Mucosa of descending colon (tissue), 3 donors: ENCODE measurements around the gene GLRA2. TPM values are rescaled to one million over a fixed set of nuclear protein-coding genes. Genes with fewer than 3 reads are reported as not detected.

Experiments
- ATAC-seq: fragments of 200-7000 bp; cut with Tn5 transposase; one replicate; pipeline ENCODE4 v1.9.1; 2020; ENCODE audit warnings: mild to moderate bottlenecking, moderate library complexity
- DNase-seq, 3 donors: peaks; one replicate each; pipeline ENCODE4 v3.0.0-alpha.2; 2020
- H3K36me3 ChIP-seq: fragments of 200-600 bp; one replicate; pipeline ENCODE4 v1.8.0; 2021; ENCODE audit warnings: low read depth, mild to moderate bottlenecking
- H3K4me1 ChIP-seq: fragments of 200-600 bp; one replicate; pipeline ENCODE4 v1.8.0; 2021; ENCODE audit warnings: low read depth, mild to moderate bottlenecking
- H3K4me3 ChIP-seq: fragments of 200-600 bp; one replicate; pipeline ENCODE4 v1.8.0; 2021; ENCODE audit warnings: mild to moderate bottlenecking
- H3K9me3 ChIP-seq: fragments of 200-600 bp; one replicate; pipeline ENCODE4 v1.8.0; 2021; ENCODE audit warnings: mild to moderate bottlenecking
- intact Hi-C, 2 donors: fragments of 100-400 bp; cut with DNase I in 1 of 2; cut with micrococcal nuclease in 1 of 2; formaldehyde crosslinking; loops; one replicate each; pipeline versions ENCODE4 v1.11.0 to v1.11.1; 2022; cut with DNase I, micrococcal nuclease
- total RNA-seq, 3 donors: library from RNA; stranded (reverse); fragmentation: NEBNext Ultra II Directional in 2 of 3; extraction: Animal tissue kit (Norgen Biotek cat#: 25700) in 2 of 3; gene quantifications; one replicate each; pipeline versions ENCODE4 v1.2.1 to v1.2.4, GENCODE V29; 2021 to 2023
- TF ChIP-seq, protein P1 (sequence below): fragments of 200-600 bp; IDR thresholded peaks from one replicate; pipeline ENCODE4 v1.8.0; 2022; ENCODE audit warnings: antibody characterized with exemption, mild to moderate bottlenecking
- donor health status: DM: no; HTN: no; CAD: no; lungs with moderate emphysema.
- donor health status: DM: no; HTN: no; CAD: no.
- donor health status: DM: no; HTN: yes; CAD: no.

GLRA2 gene
- total RNA-seq, 3 donors from 2014 or later = 0.57 to 3.2 (median 1.5) TPM

DNA sequence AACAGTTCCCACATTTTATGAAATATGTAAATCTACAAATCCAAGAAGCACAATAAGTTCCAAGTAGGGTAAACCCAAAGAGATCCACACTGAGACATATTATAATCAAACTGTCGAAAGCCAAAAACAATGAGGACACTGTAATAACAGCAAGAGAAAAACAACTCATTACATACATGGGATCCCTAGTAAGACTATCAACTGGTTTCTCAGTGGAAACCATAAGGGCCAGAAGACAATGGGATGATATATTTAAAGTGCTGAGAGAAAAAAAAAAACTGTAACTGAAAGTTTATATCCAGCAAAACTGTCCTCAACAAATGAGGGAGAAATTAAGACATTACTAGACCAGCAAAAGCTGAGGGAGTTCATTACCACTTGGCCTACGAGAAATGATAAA is 34.7 kb downstream of the GLRA2 start:
- H3K4me3 ChIP-seq = no peak overlapping the region
- TF ChIP-seq, protein P1, sequence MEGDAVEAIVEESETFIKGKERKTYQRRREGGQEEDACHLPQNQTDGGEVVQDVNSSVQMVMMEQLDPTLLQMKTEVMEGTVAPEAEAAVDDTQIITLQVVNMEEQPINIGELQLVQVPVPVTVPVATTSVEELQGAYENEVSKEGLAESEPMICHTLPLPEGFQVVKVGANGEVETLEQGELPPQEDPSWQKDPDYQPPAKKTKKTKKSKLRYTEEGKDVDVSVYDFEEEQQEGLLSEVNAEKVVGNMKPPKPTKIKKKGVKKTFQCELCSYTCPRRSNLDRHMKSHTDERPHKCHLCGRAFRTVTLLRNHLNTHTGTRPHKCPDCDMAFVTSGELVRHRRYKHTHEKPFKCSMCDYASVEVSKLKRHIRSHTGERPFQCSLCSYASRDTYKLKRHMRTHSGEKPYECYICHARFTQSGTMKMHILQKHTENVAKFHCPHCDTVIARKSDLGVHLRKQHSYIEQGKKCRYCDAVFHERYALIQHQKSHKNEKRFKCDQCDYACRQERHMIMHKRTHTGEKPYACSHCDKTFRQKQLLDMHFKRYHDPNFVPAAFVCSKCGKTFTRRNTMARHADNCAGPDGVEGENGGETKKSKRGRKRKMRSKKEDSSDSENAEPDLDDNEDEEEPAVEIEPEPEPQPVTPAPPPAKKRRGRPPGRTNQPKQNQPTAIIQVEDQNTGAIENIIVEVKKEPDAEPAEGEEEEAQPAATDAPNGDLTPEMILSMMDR = no peak
- H3K36me3 ChIP-seq = no peaks in the 10 kb centered on the region
- DNase-seq (no peak), ATAC-seq (no peak)
- intact Hi-C loops = no loop called here
- H3K9me3 ChIP-seq = no peaks in the 10 kb centered on the region
- H3K4me1 ChIP-seq = no peaks in the 10 kb centered on the region

DNA sequence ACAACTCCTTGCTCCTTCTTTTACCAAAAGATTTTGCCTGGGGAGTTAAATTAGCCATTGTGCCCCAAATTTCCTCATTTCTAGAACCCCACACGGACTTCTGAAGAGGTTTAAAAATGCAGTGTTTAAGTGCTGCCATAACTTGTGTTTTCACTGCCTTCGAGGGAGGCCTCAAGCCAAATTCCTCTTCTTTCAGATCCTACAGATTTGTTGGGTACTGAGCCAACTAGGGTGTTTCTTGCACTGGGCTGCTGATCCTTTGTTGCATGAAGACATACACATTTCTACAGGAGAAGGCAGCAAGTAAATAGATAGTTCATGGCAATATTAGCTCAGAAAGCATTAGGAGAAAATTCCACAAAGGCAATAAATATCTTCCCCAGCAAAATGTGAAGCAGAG is 43.8 kb downstream of the GLRA2 start:
- Histone ChIP-seq H3K9me3 (no peaks in the 10 kb centered on the region), H3K36me3 (no peaks in the 10 kb centered on the region), H3K4me1 (no peaks in the 10 kb centered on the region), H3K4me3 (no peak overlapping the region)
- intact Hi-C loops = no loop called here
- ATAC-seq = no peak
- TF ChIP-seq, protein P1 = no peak
- no peak for DNase-seq

DNA sequence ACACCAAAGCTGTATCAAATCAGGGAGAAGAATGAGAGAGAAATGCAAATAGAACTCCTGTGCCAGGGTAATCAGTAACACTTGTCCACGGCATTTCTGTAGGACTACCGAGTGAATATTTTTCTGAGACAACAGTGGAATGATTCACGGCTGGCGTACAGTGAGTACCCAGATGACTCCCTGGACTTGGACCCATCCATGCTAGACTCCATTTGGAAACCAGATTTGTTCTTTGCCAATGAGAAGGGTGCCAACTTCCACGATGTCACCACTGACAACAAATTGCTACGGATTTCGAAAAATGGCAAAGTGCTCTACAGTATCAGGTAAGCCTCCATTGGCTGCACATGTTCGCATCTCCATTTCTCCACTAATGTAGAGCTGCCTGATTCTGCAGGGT is 51.7 kb downstream of the GLRA2 start:
- Histone ChIP-seq H3K36me3 (no peaks in the 10 kb centered on the region), H3K9me3 (no peaks in the 10 kb centered on the region), H3K4me3 (no peak overlapping the region), H3K4me1 (no peaks in the 10 kb centered on the region)
- no peak for DNase-seq
- intact Hi-C loops = no loop called here
- TF ChIP-seq, protein P1 = no peak
- ATAC-seq = no peak

DNA sequence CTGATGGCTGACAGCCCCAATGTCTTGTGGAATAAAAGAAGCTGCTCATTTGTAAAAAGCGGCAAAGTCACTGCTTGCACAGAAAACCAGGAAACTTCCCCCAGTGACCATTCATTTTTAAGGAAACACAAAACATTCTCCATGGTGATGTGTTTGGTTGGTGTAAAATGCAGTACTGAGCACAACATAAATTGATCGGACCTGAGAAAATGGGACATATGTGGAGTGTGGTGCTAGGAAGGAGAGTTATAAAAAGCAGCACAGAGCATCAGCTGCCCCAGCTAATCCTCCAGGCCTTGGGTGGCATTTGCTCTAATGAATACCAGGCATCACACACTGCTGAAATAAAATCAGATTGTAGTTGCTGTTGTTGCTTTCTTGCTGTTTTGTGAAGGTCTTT is 55.2 kb downstream of the GLRA2 start:
- Histone ChIP-seq H3K4me3 (no peak overlapping the region), H3K9me3 (no peaks in the 10 kb centered on the region), H3K36me3 (no peaks in the 10 kb centered on the region), H3K4me1 (no peaks in the 10 kb centered on the region)
- DNase-seq (no peak), ATAC-seq (no peak)
- intact Hi-C loops = no loop called here
- TF ChIP-seq, protein P1 = no peak

DNA sequence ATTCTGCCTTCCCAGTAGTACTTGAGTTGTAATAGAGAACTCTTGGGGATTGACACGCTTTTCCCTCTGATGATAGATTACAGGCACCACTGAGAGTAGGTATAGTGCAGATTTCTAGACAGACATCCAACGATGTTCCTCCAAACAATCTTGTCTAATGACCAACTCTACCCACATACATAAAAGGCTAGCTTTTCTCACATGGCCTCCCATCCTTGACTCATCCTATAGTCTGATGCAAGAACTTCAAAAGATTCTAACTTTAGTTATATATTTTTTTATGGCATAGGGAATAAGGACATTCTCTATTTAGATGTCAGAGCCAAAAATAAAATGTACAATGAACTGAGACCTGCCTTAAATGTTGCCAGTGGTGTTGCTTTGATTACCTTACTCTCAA is 60.9 kb downstream of the GLRA2 start:
- Histone ChIP-seq H3K9me3 (no peaks in the 10 kb centered on the region), H3K4me1 (no peaks in the 10 kb centered on the region), H3K36me3 (no peaks in the 10 kb centered on the region), H3K4me3 (no peak overlapping the region)
- TF ChIP-seq, protein P1 = no peak
- ATAC-seq (no peak), DNase-seq (no peak)
- intact Hi-C loops = no loop called here
